ENCODE results near the gene STXBP5.

GRCh38 chr6:147421903-147422302 lies 217.7 kb downstream of the STXBP5 start:
- TF ChIP-seq CTCF (IDR thresholded peaks at IDR 0.05) (no peak), POLR2A (IDR thresholded peaks at IDR 0.05) (no peak)
